NCI-H345 treated with DMSO at 0.1 percent for 48 hours (cell line): Measurements from ENCODE around the gene FNBP1L.
"Not testable (repeated sequence)": the region's sequence is repeated elsewhere in the genome, so short reads cannot be mapped to it uniquely, and the experiment has no call there.

Source experiments
- DNase-seq: peaks from one replicate; lab custom pipeline; 2025; ENCODE audit not compliant: unreplicated experiment; lab: John Stamatoyannopoulos, UW

The FNBP1L gene

DNA sequence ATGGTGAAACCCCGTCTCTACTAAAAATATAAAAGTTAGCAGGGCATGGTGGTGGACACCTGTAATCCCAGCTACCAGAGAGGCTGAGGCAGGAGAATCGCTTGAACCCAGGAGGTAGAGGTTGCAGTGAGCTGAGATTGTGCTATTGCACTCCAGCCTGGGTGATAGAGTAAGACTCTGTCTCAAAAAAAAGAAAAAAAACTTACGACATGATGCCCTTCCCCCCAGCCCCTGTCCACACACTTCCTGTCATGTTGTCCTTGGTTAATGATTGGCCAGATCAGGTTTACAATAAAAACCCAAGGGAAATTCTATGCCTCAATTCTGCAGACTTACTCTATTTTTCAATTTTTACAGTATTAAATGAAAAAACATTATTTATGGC, 143.4 kb downstream of the FNBP1L start:
- DNase-seq: not testable (repeated sequence)

DNA sequence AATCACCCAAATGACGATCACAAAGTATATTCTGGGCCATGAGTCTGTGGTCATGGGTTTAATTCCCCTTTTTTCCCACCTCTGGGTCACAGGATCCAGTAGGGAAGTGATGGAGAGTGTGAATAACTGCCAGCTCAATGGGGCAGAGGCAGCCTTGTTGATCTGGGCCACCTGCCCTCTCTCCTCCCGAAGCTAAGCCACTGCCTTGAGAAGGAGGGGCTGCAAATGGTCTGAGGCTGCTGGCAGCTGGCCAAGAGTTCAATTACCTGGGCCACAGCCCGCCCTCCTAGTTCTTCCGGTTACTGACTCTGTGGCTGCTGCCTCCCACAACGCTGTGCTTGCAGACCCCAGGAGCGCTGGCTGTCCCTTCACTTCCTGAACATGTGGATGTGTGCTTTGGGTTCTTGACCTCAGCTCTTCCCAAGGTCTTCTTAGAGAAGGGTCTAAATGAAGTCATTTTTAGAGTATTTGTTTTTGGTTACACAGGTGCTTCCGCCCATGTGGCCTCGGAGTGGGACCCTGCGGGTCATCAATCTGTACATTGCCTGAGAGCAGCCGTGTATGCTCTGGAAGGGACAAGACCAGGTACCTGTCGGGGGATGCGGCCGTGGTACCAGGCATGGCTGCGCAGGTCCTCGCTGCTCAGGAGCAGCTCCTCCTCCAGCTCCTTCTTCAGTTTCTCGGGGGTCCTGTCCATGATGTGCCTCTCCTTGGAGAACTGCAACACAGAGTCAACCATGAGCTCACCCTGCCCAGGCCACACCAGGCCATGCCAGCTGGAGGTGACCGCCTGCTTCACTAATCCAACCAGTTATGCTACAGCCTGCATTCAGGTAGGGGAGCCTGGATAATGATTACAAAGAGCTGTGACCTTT, 144.0 kb downstream of the FNBP1L start:
- DNase-seq: peak; percentile 89

DNA sequence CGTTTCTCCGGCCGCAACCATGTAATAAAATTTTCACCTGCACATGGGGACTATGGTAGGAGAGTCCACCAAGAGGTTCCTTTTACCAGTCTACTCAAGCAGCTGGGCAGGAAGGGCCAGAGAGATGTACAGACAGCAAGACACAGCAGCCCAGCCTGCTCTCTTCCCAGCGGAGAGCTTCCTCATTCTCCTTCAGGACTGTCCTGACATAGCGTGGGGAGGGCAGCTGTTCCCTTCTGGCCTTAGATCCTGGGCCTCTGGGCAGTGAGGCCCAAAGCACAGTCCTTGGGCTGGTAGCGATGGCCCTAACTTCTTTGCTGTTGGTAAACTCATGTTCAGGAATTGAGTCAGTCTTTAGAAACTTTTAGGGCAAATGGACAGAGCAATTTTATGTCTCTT, 144.6 kb downstream of the FNBP1L start:
- no peak for DNase-seq

DNA sequence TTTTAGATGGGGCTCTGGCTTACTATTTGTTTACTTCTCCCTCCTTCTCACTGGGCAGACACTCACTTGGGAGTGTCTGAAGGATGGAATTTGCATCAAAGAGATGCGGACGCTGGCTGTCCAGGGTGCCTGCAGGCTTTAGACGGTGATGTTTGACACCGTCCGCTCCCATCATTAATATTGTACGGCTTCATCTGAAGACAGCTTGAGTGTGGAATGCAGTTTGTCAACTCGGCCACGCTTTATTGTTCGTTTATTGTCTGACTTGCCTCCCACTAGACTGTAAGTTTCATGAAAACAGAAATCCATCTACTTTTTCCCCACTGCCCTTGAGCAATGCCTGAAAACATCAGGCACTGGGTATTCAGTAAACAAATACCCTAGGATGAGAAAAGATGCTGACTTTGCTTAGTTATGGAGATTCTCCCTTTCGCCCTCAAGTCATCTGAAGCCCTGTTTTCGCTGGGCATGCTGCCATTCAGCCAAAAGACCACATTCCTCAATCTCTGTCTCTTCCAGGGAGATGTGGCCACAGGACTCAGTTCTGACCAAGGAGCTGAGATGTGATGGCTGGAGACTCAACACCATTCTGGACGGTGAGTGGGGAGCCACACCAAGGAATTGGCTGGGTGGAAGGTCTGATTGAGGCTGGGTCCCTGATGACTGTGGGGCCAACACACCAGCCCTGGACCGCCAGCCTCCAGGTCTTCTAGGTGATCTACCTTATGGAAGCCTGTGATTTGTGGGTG, 146.1 kb downstream of the FNBP1L start:
- no peak for DNase-seq

DNA sequence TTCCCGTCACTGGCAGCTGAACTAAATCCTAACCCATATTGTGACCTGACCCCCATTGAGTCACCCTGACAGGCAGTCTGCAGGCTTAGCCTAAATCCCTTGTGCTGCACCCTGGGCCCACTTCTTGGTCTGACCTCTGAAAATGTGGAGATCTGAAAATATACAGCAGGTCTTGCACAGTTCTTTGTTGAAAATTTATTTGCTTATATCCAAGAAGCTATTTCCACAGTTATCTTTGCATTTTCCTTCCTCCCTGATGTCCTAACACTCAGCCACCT, 146.6 kb downstream of the FNBP1L start:
- no peak for DNase-seq

DNA sequence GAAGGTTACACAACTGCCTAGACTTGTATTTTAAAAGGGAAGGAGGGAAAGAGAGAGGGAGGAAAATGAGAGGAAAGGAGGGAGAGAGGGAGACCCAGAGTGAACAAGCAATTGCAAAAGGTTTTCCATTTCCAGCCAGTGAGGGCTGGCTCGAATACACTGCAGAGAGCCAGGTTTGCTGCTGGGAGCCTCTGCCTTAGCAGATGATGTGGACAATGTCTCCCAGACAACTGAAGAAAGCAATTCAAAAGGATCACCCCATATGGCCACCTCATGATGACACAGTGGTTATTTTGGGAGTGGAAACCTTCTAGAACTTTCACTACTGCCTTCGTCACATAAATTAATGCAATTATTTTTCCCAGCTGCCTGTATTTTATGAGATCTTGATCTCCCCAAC, 147.3 kb downstream of the FNBP1L start:
- no peak for DNase-seq

DNA sequence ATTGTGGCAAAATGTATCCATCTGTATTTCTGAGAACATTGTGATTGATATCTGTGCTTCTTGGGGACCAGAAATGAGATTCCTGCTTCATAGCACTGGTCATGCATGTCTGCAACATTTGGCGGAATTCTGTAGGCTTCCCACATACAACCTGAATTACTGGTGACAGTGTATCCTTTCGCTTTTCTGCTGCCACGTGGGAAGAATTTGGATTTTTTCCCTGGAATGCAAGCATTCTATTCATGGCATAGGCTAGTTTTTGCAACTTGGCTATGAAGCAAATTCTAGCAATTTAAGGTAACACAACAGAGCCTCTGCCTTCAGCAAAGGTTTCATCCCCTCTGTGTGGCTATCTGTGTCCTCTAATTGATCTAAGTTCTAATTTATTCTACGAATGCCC, 147.8 kb downstream of the FNBP1L start:
- no peak for DNase-seq

DNA sequence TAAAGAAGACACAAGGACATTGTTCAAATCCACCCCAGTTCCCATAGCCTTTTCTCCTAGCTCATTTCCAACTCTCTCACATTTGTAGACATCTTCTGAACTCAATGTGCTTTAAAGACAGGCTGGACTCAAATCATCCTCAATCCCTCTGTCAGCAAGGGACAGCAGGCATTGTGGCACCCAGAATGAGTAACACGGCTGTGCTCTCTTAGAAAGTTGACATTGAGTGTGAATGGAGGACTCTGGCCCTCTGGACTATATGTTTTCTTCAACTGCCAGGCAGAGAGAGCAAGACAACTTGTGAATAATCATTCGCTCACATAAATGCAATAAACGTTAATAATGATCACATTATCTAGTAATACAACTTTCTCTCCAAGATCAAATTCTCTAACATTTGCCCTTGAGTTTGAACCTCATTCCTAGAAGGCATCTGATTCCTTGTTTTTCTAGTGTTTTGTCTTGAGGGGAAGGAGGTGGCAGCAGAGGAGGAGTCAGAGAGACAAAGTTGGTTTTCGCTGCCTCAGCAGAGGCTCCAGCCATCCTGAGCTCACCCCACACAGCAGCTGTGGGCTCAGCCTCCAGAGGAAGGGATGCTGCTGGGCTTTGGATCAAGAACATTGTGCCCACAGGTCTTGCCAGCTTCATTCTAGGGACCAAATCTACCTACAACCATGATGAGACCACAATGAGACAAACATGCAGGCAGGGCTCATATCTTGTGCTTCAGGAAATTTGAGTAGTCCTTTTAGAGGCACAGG, 148.6 kb downstream of the FNBP1L start:
- DNase-seq: no peak

DNA sequence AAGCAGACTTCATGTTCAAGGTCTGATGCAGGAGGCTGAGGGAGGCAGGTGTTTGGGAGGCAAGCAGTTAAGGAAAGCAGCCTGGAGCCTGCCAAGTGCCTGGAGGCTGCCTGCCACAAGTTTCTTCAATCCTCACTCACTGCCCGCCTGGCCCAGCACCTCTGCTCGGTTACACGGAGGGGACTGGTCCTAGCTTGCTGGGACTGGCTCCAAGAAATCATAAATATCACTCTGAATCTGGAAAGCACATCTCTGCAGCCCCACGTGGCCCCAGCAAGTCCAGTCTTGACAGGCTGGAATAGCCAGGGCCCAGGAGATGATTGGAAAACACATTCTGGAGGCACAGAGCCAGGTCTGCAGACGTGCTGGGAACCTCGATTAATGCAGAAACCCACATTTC, 149.8 kb downstream of the FNBP1L start:
- DNase-seq: no peak

DNA sequence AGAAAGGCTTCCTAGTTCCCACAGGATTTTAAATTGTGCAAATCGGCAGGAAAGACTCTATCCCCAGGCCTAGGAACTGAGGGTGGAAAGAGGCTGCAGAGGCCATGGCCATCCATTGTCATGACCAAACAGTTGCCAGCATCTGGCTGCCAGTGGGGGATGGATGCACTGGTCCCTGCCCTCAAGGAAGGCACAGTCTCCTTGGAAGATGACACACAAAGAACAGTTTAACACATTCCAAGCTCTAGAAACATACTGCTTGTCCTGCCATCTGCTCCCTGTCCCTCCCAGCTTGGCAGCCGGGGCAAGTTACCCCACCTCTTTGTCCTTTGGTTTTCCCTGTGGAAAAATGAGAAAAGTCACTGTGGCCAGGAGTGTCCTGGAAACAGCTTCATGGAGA, 150.5 kb downstream of the FNBP1L start:
- DNase-seq: no peak

DNA sequence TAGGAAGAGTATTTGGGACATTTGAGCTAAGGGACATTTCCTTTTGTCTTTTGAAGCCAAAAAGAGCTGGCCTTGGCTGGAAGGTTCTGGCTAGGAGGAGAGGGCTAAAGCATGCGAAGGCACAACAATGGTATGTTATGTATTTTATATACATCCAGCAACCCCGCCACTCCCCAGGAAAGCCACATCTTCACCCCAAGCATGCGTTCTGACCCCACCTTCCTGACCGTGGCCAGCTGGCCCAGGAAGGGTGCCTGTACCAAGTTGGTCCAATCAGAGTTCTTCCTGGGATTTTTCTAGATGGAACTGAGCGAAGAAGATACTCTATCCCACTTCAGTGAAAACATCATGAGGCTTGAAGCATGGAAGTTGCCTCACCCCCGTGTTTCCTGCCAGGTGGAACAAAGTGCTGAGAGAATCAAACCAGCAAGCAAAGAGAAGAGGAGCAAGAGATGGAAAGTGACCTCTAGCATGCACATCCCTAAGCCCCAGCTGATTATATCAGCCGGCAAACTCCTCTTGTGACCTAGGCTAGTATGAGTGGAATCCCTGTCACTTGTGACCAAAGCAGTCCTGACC, 151.0 kb downstream of the FNBP1L start:
- no peak for DNase-seq

DNA sequence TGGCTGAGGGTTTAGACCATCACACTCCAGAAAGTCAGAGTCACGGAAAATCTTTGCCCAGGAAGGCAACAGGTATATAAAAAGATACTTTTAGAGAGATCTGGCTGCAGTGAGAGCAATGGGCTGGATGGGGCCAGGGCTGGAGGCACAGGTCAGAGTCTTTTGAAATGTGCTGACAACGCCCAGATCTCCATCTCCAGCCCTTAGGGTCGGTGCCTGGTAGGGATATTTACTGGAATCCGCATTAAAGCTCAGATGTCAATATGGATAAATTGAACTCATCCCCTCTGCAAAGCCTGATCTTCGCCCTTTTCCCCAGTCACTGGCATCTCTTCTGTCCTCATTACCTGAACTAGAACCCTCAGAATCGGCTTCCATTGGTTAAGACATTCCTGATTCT, 151.6 kb downstream of the FNBP1L start:
- DNase-seq: no peak

DNA sequence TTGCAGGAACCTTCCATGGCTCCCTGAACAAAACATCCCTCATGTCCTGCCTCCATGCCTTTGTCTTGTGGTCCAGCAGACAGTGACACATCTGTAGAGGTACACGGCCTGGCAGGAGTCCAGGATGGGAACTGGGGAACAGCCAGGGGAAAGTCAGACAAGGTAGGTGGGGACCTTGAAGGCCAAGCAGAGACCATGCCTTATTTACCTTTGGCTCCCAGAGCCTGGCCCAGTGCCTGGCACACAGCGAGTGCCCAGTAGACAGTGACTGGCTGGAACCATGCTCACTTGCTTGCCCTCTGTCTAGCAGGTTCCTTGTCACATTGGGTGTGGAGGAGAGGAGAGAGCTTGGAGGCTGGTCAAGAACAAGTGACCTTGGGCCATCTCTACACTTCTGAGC, 152.7 kb downstream of the FNBP1L start:
- no peak for DNase-seq

DNA sequence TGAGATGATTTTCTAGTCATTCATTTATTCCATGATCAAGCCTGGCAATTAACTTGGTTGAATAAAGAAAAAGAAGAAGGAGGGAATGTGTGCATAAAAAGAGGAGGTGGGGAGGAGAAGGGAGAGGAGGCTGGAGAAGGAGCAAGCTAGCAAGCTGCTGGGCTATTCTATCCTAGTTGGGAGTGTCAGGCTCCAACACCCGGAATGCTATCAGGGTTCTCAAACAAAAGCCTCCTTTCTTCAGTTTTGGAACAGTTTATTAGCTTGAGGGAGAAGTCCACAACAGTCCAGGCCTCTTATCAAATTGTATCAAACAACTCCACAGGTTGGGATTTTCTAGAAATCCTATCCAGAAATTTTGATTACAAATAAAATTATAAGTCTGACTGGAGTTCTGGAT, 153.8 kb downstream of the FNBP1L start:
- no peak for DNase-seq

DNA sequence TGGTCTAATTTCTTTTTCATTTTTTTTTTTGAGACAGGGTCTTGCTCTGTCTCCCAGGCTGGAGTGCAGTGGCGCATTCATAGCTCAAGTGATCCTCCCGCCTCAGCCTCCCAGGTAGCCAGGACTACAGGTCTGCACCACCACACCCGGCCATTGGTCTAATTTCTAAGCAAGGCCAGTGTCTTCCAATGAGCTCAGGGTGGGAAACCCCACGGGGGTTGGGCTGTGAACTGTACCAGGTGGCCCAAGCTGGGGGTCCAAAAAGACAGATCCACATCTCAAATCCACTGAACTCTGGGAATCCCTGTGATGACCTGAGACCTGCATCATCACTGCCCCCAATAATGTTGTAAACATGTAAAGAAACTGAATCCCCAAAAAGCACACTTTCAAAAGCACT, 154.2 kb downstream of the FNBP1L start:
- no peak for DNase-seq

DNA sequence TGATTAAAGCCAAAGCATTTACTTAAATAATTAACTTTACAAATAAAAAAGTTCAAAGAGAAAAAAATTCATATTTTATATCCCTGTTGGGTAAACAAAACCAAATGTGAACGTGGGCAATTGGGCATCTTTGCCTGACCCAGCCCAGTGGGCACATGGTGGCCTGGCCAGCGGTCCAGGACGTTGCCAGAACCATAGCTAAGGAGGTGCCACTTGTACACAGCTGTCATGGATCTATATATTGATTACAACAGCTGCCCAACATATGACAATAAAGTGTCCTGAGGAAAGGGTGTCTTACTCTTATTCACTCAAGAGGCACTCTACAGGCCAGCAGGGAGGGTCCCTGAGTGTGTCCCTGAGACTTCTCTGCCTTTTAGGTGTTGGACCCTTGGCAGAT, 155.2 kb downstream of the FNBP1L start:
- DNase-seq: no peak

DNA sequence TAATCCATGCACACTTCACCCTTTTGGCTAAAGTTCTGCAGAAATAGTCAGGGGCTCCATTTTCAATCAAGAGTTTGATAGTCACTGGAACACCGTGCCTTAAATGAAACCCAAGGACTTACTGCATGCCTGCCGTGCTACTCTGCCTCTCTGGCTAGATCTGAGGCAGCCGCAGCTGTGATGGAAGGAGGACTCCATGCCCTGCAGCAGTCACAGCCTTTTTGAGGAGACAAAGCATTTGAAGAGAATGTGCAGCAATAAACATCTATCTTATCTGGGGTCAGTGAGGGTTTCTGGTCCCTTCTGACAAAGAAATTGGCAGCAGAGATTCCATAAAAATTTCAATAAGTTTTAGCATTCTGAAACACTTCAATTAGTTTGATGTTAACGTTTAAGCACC, 155.7 kb downstream of the FNBP1L start:
- DNase-seq: no peak
